NCI-H460 (cell line): ENCODE measurements around the gene PSPN. TPM values are rescaled to one million over a fixed set of nuclear protein-coding genes. Genes with fewer than 3 reads are reported as not detected.
A peak's percentile ranks its signal among the peaks of the same experiment; 100 is the strongest.
"Not testable (repeated sequence)": the region's sequence is repeated elsewhere in the genome, so short reads cannot be mapped to it uniquely, and the experiment has no call there.

ENCODE experiments used
- DNase-seq: peaks from one replicate; pipeline ENCODE4 v3.0.0-alpha.2; 2016; ENCODE audit warnings: low read depth; ENCODE audit errors: extremely low read depth
- total RNA-seq: library from RNA; depleted of rRNA; stranded (reverse); fragments of >200 nt; shearing (Covaris generic); gene quantifications from 2 replicates; pipeline ENCODE4 v1.2.3, GENCODE V29; 2014

PSPN gene
- total RNA-seq, 1 experiment from 2014 or later = 1.1 TPM

DNA sequence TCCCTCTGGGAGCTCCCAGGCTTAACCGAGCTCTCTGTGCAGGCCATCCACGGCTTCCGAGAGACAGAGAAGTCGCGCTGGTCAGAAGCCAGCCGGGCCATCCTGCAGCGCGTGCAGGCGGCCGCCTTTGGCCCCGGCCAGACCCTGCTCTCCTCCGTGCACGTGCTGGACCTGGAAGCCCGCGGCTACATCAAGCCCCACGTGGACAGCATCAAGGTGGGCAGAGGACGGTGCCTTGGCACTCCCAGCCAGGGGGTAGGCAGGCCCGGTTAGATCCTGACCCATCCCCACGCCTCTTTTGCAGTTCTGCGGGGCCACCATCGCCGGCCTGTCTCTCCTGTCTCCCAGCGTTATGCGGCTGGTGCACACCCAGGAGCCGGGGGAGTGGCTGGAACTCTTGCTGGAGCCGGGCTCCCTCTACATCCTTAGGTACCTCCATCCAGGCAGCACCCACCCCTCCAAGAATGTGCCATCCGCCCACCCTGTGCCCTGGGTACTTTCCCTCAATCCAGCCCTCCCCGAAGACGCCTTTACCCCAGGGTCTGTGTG lies 1.5 kb downstream of the PSPN start:
- no peak for DNase-seq

- DNase-seq = no peak
Observed at GRCh38 chr19:6373813-6374108, 2.0 kb downstream of the PSPN start.

GRCh38 chr19:6373096-6373812 lies 2.5 kb downstream of the PSPN start:
- DNase-seq = peak; percentile 94

DNA sequence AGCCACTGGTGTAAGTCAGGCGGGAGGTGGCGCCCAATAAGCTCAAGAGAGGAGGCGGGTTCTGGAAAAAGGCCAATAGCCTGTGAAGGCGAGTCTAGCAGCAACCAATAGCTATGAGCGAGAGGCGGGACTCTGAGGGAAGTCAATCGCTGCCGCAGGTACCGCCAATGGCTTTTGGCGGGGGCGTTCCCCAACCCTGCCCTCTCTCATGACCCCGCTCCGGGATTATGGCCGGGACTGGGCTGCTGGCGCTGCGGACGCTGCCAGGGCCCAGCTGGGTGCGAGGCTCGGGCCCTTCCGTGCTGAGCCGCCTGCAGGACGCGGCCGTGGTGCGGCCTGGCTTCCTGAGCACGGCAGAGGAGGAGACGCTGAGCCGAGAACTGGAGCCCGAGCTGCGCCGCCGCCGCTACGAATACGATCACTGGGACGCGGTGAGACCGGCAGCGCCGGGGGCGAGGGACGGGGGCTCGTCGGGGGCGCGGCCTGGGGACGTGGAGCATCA lies 3.1 kb downstream of the PSPN start, which contains the start of gene ALKBH7:
ALKBH7 (plus strand) TSS at position 201 of the 502 bp plus-strand sequence; CDS start at position 228, 27 bp downstream.
- peak; percentile 99 for DNase-seq

- no peak for DNase-seq
Observed at GRCh38 chr19:6364353-6364752, 11.4 kb downstream of the PSPN start.

DNA sequence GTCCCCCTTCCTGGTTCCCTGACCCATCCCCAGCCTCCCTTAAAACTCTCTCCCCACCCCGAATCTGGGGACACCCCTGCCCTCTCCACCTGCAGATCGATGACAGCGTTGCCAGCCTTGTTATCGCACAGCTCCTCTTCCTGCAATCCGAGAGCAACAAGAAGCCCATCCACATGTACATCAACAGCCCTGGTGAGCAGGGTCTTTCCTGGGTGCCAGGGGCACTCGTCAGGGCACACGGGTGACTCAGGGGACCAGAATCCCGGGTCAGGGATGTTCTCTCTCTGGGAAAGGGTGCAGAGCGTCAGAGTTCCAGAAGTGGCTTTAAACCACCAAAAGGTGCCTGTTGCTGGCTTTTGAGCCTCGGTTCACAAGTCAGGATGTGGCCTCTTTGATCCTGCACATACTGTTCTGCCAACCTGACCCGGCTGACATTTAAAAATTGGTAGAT lies 13.4 kb downstream of the PSPN start:
- DNase-seq = no peak

DNA sequence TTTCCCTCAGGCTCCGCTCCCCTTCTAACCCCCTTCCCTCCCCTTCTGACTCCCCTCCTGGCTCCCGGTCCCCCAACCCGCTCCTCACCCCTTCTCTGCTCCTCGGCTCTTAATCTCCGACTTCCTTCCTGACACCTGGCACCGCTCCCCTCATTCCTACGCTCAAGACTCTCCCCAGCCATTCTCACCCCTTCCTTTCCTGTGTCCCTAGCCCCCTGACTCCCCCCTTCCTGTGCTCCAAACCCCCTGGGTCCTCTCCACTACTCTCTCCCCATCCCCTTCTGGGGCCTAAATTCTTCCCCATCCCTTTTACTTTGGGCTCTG lies 13.7 kb downstream of the PSPN start:
- no peak for DNase-seq

DNA sequence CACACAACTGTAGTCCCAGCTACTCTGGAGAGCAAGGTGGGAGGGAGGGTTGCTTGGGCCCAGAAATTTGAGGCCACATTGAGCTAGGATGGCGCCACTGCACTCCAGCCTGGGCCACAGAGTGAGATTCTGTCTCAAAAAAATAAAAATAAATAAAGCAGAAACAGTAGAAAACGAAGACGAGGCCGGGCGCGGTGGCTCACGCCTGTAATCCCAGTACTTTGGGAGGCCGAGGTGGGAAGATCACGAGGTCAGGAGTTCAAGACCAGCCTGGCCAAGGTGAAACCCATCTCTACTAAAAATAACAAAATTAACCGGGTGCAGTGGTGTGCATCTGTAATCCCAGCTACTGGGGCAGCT lies 14.9 kb downstream of the PSPN start:
- not testable (repeated sequence) for DNase-seq

GRCh38 chr19:6360445-6360844 lies 15.3 kb downstream of the PSPN start:
- DNase-seq = not testable (repeated sequence)

DNA sequence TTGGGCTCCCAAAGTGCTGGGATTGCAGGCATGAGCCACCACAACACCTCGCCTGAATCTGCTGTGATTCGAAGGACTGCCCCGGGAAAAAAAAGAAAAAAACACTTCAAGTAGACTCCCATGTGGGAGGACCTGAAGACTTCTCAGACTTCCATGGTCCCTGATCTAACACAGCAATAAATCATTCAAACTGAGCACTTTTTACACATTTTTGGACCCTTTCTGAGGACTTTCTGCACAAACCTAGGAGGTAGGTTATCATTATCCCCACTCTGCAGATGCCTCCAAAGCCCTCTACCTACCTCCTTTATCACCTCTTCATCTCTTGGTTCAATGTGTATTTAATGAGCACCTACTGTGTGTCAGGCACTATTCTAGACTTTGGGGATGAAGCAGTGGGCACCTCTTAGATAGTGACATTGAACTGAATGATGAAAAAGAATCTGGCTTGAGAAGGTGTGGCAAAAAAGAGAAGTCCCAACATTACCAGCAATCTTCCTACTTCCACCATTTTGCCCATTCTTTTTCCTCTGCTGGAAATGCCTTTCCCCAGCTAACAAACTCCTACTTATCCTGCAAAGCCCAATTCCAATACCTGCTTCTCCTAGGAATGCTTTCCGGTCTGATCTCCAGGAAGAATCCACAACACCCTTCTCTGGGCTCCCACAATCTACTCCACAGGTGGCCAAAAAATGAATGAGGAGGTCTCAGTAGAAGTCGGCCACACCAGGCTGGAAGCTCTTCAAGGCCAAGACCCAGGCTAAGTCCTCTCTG lies 16.0 kb downstream of the PSPN start:
- no peak for DNase-seq

GRCh38 chr19:6358003-6358402 lies 17.7 kb downstream of the PSPN start:
- DNase-seq = no peak

GRCh38 chr19:6357174-6357573 lies 18.6 kb downstream of the PSPN start:
- DNase-seq = no peak

DNA sequence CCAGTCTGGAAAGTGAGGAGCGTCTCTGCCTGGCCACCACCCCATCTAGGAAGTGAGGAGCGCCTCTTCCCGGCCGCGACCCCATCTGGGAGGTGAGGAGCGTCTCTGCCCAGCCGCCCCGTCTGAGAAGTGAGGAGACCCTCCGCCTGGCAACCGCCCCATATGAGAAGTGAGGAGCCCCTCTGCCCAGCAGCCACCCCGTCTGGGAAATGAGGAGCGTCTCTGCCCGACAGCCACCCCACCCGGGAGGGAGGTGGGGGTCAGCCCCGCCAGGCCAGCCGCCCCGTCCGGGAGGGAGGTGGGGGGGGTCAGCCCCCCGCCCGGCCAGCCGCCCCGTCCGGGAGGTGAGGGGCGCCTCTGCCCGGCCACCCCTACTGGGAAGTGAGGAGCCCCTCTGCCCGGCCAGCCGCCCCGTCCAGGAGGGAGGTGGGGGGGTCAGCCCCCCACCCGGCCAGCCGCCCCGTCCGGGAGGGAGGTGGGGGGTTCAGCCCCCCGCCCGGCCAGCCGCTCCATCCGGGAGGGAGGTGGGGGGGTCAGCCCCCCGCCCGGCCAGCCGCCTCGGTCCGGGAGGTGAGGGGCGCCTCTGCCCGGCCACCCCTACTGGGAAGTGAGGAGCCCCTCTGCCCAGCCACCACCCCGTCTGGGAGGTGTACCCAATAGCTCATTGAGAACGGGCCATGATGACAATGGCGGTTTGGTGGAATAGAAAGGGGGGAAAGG lies 20.3 kb downstream of the PSPN start:
- not testable (repeated sequence) for DNase-seq

DNA sequence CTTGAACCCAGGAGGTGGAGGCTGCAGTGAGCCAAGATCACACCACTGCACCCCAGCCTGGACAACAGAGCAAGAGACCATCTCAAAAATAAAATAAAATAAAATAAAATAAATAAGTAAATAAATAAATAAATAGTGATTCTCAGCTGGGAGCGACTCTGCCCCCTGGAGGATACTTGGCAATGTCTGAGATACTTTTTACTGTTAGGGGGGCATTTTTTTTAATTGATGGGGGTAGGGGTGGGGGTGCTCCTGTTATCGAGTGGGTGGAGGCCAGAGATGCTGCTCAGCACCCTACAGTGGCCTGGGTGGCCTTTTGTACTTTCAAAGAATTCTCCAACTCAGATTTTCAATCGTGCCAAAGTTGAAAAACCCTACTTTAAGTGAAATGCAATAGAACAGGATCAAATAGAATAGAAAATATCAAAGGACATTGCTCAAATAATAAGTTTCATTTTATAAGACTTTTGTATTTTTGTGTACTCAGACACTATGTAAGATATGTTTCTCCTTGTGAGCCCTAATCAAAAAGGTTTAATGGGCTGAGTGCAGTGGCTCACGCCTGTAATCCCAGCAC lies 21.5 kb downstream of the PSPN start:
- no peak for DNase-seq

DNA sequence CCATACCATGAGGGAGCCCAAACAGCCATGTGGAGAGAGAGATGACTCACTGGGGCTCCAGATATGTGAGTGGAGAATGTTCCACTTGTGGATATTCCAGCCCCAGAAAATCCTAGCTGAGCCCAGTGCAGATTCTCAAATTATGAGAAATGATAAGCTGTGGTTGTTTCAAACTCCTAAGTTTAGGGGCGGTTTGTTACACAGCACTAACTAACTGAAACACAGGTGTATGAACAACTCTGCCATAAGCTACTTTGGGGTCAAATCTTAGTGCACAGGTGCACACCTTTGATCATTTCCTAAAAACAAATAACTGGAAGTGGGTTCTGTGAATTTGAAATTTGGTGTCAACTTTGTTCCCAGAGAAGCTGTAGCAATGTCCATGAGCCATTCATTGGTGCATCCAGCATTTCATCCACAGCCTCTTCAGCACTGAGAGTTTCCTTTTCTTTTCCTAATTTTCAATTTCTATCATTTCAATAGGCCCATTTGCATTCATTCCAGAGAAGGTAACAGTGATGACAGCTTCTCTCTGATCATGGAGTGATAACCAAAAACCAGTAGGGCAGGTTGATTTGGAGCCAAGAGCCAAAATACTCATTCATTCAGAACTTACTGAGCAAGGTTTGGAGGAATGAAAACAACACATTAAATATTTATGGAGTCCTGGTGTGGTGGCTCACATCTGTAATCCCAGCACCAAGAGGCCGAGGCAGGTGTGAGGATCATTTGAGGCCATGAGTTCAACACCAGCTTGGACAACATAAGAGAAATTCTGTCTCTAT lies 23.2 kb downstream of the PSPN start:
- DNase-seq = no peak

DNA sequence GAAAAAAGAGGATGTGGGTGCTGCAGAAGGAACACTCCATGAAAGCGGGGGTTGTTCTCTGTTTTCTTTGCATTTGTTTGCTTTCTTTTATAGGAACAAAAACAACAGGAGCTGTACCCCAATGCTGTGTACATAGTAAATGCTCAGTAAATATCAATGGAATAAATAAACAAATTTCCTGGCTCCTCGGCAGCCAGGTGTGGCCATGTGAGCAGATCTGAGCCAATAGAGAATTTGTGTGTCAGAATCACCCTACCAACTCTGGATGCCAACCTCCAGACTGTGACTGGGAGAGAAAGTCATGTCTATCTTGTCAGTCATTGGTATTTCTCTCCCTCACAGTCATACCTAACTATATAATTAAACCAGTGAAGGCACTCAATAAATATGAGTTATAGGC lies 25.0 kb downstream of the PSPN start:
- no peak for DNase-seq

- DNase-seq = not testable (repeated sequence)
Observed at GRCh38 chr19:6349271-6349670, 26.5 kb downstream of the PSPN start.

DNA sequence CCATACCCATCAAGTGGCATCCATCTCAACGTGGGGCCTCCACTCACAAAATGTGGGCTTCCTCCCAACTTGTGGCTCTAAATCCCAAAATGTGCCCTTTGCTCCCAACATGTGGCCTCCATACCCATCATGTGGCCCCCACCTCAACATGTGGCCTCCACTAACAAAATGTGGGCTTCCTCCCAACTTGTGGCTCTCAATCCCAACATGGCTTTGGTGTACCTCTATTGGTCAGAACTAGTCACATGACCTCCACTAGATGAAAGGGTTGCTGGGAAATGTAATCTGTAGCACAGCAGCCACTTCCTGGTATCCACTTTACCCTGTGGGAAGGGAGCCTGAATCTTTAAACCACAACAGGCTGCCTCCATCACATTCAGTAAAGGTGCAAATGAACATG lies 32.3 kb downstream of the PSPN start:
- DNase-seq = no peak

DNA sequence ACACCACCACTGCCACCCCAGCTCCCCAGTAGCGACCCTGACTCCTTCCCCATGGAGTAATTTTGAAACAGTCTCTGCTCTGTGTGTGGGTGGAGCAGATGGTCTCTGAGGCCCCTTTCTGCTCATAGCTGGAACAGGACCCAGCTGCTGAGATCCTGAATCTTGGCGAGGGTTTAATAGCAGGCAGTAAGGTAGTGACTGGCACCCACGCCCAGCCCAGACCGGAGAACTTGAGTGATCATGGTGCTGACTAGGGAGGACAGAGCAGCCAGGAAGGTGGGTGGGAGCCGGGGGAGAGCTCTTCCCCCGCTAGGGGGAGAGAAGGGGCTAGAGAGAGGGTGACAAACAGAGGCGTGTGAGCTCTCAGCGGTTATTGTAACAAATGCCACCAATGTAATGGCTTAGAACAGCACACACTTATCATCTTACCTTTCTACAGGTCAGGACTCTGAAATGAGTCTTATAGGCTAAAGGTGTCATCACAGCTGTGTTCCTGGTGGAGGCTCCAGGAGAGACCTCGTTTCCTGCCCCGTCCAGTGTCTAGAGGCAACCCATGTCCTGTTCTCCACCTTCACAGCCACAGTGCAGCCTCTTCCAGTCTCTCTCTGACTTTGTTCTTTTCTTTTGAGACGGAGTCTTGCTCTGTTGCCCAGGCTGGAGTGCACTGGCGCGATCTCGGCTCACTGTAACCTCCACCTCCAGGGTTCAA lies 35.1 kb downstream of the PSPN start:
- no peak for DNase-seq
